T follicular helper cell (primary cell): Measurements from ENCODE around the gene RUFY2.
A peak's percentile ranks its signal among the peaks of the same experiment; 100 is the strongest.

ENCODE experiments used
- DNase-seq: peaks from one replicate; pipeline ENCODE4 v3.0.0-alpha.2; 2020; ENCODE audit warnings: low read depth

RUFY2 gene

DNA sequence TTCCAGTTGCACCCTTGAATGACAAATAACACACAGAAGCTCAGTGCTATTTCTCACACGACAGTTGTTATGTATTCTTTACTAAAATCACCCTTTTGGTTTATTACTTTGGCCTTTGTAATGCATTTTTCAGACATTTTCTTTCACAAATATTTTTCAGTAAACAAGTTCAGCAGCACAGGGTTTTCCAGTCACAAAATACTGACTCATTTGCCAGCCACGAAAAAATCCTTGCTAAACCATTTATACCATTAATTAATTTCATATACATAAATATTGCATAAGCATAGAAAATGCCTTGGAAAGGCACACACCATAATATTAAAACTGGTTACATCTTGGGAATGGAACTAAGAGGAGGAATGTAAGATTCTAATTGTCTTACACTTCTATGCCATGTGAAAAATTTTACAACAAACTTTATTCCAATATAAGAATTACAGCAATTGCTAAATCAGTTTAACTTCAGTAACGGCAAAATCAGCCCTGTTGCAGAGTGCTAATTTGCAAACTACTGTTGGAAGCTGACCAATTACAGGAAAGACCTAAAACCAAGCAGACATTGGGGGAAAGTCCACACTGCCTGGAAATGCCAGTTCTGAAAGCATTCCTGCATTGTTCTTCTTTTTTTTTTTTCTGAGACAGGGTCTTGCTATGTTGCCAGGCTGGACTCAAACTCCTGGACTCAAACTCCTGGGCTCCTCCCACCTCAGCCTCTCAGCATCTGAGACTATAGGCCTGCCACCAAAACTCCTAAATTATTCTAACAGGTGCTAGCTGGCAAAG, 42.8 kb downstream of the RUFY2 start:
- no peak for DNase-seq

GRCh38 chr10:68362590-68362989, 44.5 kb downstream of the RUFY2 start:
- no peak for DNase-seq

- no peak for DNase-seq
Observed at GRCh38 chr10:68359189-68359588, 47.9 kb downstream of the RUFY2 start.

GRCh38 chr10:68353537-68353936, 53.5 kb downstream of the RUFY2 start:
- no peak for DNase-seq

DNA sequence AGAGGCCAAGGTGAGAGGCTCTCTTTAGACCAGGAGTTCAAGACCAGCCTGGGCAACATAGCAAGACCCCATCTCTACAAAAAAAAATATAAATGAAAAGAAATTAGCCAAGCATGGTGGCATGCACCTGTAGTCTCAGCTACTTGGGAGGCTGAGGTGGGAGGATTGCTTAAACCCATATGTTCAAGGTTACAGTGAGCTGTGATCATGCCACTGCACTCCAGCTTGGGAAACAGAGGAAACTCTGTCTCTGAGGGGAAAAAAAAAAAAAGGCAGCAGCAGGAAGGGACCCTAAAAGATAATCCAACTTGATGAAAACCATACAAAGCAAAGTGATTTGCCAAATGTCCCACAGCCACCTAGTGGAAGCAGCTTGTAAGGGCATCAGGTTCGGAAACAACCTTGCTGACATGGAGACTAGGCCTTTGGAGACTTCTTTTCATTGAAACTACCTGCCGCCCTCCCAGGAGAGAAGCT, 58.8 kb downstream of the RUFY2 start:
- DNase-seq = peak; percentile 24

DNA sequence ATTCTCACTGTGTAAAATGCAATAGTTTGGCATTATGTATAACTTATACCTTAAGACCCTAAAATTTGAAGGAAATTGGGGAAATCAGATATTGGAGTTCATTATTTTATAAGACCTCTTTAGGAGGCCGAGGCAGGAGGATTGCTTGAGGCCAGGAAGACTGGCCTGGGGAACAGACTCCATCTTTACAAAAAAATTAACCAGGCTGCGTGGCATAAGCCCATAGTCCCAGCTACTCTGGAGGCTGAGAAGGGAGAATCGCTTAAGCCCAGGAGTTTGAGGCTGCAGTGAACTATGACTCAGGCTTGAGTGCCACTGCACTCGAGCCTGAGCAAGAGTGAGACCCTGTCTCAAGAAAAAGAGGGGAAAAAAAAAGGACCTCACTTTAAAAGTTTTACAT, 60.3 kb downstream of the RUFY2 start:
- DNase-seq = no peak

- DNase-seq = no peak
Observed at GRCh38 chr10:68345621-68346020, 61.5 kb downstream of the RUFY2 start.

- no peak for DNase-seq
Observed at GRCh38 chr10:68342909-68343516, 64.1 kb downstream of the RUFY2 start.

- DNase-seq = no peak
Observed at GRCh38 chr10:68340358-68341080, 66.6 kb downstream of the RUFY2 start.

DNA sequence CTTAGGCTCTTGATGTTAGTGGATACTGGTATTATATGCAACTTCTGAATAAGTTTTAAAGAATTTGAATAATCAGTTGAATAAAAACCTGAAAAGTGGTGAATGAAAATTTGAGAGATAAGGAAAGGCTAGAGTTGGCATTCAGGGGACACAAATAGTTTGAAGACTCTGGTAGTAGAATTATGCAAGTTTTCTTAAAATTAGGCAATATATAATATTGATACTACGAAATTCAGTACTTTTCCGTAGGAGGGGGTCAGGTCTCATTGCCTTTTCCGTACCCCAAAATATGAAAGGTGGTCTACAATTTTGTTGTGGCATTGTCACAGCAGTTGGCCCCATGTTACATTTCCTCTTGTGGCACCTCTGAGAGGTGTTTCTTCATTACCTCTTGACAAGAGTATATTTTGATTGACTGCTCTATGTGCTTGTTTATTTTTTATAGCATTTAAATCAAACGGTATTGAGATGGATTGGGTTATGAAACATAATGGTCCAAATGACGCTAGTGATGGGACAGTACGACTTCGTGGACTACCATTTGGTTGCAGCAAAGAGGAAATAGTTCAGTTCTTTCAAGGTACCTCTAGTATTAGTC, 70.2 kb downstream of the RUFY2 start:
- DNase-seq = no peak

- DNase-seq = no peak
Observed at GRCh38 chr10:68334672-68335467, 72.2 kb downstream of the RUFY2 start.

- DNase-seq = no peak
Observed at GRCh38 chr10:68333440-68334431, 73.3 kb downstream of the RUFY2 start.

GRCh38 chr10:68333058-68333395, 74.0 kb downstream of the RUFY2 start:
- no peak for DNase-seq

- peak; percentile 35 for DNase-seq
Observed at GRCh38 chr10:68332259-68333057, 74.6 kb downstream of the RUFY2 start, which contains the start of gene PBLD. Gene PBLD (minus strand): TSS chr10:68332928. CDS start chr10:68306844, 26,084 bp downstream.

DNA sequence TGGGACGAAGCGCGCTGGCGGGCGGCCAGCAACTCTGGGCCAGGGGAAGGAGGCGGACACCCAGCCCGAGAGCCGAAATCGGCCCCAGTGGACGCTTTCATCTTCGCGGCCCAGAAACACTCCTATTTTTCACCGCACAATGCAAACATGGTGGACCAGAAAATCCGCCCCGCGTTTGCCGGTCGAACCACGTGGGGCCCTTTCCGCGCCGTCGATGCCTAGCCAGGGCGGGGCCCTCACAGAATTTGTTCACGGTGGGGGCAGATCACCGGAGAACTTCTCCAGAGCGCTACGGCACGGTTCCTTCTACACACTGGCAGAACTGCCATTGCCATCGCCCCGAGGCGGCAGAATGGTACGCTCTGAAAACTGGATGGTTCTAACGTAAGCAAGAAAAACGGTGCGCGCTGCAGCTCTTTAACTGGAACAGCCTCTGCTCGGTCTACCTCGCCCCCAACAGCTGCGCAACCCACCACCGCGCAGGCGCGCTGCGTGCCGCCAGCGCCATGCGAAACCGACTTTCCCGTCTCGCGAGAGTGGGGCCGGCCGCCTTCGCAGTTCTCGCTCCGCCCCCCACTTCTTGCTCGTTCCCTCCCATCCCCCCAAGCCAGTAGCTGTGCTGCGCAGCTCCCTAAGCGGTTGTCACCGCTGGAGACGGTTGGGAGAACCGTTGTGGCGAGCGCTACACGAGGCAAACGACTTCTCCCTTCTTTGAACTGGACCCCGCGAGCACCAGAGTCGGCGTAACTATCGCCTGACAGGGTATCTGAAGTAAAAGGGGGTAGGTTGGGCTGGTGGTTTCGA, 75.4 kb downstream of the RUFY2 start, which contains the start of gene HNRNPH3:
HNRNPH3 (plus strand) TSS at position 610 of the 804 bp plus-strand sequence. CDS start 5,158 bp downstream, outside the sequence.
- peak; percentile 99 for DNase-seq

DNA sequence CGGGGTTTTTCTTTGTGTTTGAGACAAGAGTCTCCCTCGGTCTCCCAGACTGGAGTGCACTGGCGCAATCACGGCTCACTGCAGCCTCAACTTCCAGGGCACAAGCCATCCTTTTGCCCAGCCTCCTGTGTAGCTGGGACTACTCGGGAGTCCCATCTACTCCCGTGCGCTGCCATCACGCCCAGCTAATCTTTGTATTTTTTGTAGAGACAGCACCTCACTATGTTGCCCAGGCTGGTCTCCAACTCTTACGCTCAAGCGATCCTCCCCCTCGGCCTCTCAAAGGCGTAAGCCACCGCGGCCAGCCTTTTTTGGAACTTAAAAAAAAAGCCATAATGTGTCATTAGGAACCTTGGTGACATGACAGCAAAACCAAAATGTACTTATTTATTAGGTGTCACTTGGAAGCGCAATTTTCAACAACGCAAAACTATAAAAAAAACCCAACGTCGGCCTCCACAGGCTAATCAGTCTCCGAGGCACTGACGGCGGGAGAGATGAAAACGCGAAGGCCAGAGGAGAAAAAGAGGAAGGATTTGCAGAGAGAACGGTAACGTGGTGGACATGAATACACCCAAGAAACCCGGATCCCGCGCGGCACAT, 76.1 kb downstream of the RUFY2 start:
- DNase-seq = peak; percentile 9

GRCh38 chr10:68329506-68329861, 77.6 kb downstream of the RUFY2 start:
- no peak for DNase-seq
